MM.1S (cell line): ENCODE measurements around the gene KCTD2.
A peak's percentile ranks its signal among the peaks of the same experiment; 100 is the strongest.

Experiments used
- DNase-seq: peaks from one replicate; pipeline ENCODE4 v3.0.0-alpha.2; 2015
- H2AFZ ChIP-seq: fragments of 300-600 bp; sonication (generic); 2 replicates; pipeline ENCODE4 v1.6.0; 2016; ENCODE audit warnings: antibody characterized with exemption, low read length
- H3F3A ChIP-seq: fragments of 300-600 bp; sonication (generic); 2 replicates; pipeline ENCODE4 v1.6.1; 2016; ENCODE audit warnings: mild to moderate bottlenecking, antibody characterized with exemption, low read length, moderate library complexity, mixed read lengths; ENCODE audit not compliant: insufficient read depth
- H3K27ac ChIP-seq: fragments of 300-600 bp; sonication (generic); 2 replicates; pipeline ENCODE4 v1.5.1; 2016; ENCODE audit warnings: mild to moderate bottlenecking, low read length
- H3K27me3 ChIP-seq: fragments of 300-600 bp; sonication (generic); replicated peaks from 2 replicates; pipeline ENCODE4 v1.6.0; 2016; ENCODE audit warnings: low read length; ENCODE audit not compliant: insufficient read depth
- H3K36me3 ChIP-seq: fragments of 300-600 bp; sonication (generic); replicated peaks from 2 replicates; pipeline ENCODE4 v1.6.1; 2016; ENCODE audit warnings: mild to moderate bottlenecking, low read length, mixed read lengths; ENCODE audit not compliant: insufficient read depth
- H3K4me1 ChIP-seq: fragments of 300-600 bp; sonication (generic); 2 replicates; pipeline ENCODE4 v1.6.1; 2016; ENCODE audit warnings: low read length, mixed read lengths
- H3K4me2 ChIP-seq: fragments of 300-600 bp; sonication (generic); 2 replicates; pipeline ENCODE4 v1.6.0; 2016; ENCODE audit warnings: low read depth, low read length
- H3K4me3 ChIP-seq: fragments of 300-600 bp; sonication (generic); 2 replicates; pipeline ENCODE4 v1.5.1; 2016; ENCODE audit warnings: low read length, mixed read lengths
- H3K79me2 ChIP-seq: fragments of 300-600 bp; sonication (generic); 2 replicates; pipeline ENCODE4 v1.6.1; 2016; ENCODE audit warnings: mixed run types, low read length, mixed read lengths
- H3K9ac ChIP-seq: fragments of 300-600 bp; sonication (generic); 2 replicates; pipeline ENCODE4 v1.6.1; 2016; ENCODE audit warnings: low read length, mixed read lengths
- H3K9me2 ChIP-seq: fragments of 300-600 bp; sonication (generic); replicated peaks from 2 replicates; pipeline ENCODE4 v1.6.1; 2016; ENCODE audit warnings: mild to moderate bottlenecking, low read length, mixed read lengths; ENCODE audit not compliant: insufficient read depth
- H3K9me3 ChIP-seq: fragments of 300-600 bp; sonication (generic); replicated peaks from 2 replicates; pipeline ENCODE4 v1.6.1; 2016; ENCODE audit warnings: mild to moderate bottlenecking, low read length, mixed read lengths; ENCODE audit not compliant: insufficient read depth
- H4K20me1 ChIP-seq: fragments of 300-600 bp; sonication (generic); 2 replicates; pipeline ENCODE4 v1.6.1; 2016; ENCODE audit warnings: mild to moderate bottlenecking, low read length, moderate library complexity, mixed read lengths; ENCODE audit not compliant: insufficient read depth
- CTCF ChIP-seq: fragments of 300-600 bp; sonication (generic); IDR thresholded peaks from 2 replicates; pipeline ENCODE4 v1.5.1; 2016; ENCODE audit warnings: antibody characterized with exemption, low read length, mixed read lengths
- EZH2 ChIP-seq: fragments of 300-600 bp; sonication (generic); optimal IDR thresholded peaks from 2 replicates; pipeline ENCODE3; 2017; ENCODE audit warnings: low read depth, mild to moderate bottlenecking, antibody characterized with exemption, low read length, mixed read lengths
- EZH2phosphoT487 ChIP-seq: fragments of 300-600 bp; sonication (generic); IDR thresholded peaks from 2 replicates; pipeline ENCODE4 v1.6.1; 2018; ENCODE audit warnings: antibody characterized with exemption, low read length

Gene KCTD2

GRCh38 chr17:75084039-75084660 lies 37.1 kb downstream of the KCTD2 start:
- no peaks in the 10 kb centered on the region for H3K36me3 ChIP-seq
- no peaks in the 10 kb centered on the region for H3K79me2 ChIP-seq
- H3K4me3 ChIP-seq, result no peak overlapping the region
- peaks cover 5% of the 10 kb centered on the region; the same call in 1 of the 2 replicates for H3K4me1 ChIP-seq
- TF ChIP-seq EZH2, result no peak
- no peak for TF ChIP-seq EZH2phosphoT487
- TF ChIP-seq CTCF, result no peak
- no peak overlapping the region for H3K4me2 ChIP-seq
- H3F3A ChIP-seq, result no peaks in the 10 kb centered on the region; the same call in 1 of the 2 replicates
- H3K9ac ChIP-seq, result no peak overlapping the region
- no peaks in the 10 kb centered on the region for H3K9me2 ChIP-seq
- H3K27ac ChIP-seq, result no peak overlapping the region
- no peaks in the 10 kb centered on the region for H4K20me1 ChIP-seq
- H3K9me3 ChIP-seq, result no peaks in the 10 kb centered on the region
- peak overlapping the region; percentile 48; the same call in 1 of the 2 replicates for H2AFZ ChIP-seq
- DNase-seq, result peak; percentile 55
- no peaks in the 10 kb centered on the region for H3K27me3 ChIP-seq

DNA sequence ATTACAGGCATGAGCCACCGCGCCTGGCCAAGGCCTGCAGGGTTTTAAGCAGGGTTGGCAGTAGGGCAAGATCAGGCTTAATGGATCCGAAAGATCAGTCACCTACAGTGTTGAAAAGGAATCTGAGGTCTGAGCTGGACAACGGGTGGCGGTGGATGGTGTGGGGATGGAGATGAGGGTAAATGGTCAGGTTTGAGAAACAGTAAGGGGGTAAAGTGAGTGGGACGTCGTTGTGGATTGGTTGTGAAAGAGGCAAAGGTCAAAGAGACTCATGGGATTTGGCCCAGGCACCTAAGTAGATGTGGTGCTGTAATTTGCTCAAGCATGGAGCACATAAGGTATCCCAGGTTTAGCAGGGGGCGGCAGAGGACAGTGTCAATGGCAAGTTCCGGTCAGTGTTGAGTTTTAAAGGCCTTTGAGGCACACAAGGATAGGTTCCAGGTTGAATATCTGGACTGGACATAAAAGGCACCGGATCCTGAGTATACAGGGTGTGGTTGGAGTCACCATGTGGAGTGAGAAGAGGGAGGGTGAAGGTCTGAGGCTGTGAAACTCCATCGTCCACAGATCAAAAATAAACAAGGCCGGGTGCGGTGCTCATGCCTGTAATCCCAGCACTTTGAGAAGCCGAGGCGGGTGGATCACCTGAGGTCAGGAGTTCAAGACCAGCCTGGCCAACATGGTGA lies 39.6 kb downstream of the KCTD2 start:
- H3K27ac ChIP-seq, result no peak overlapping the region

GRCh38 chr17:75087182-75087557 lies 40.1 kb downstream of the KCTD2 start:
- Histone ChIP-seq H3K4me1 (peaks cover 5% of the 10 kb centered on the region; the same call in 1 of the 2 replicates), H3K4me3 (no peak overlapping the region)

More for the DNA sequence above, 39.6 kb downstream of the KCTD2 start:
- H2AFZ ChIP-seq, result no peak overlapping the region
- no peak overlapping the region for H3K4me3 ChIP-seq
- DNase-seq, result no peak
- no peaks in the 10 kb centered on the region for H3K9me2 ChIP-seq
- no peaks in the 10 kb centered on the region for H3K79me2 ChIP-seq
- H4K20me1 ChIP-seq, result no peaks in the 10 kb centered on the region
- H3K36me3 ChIP-seq, result no peaks in the 10 kb centered on the region
- H3K4me2 ChIP-seq, result no peak overlapping the region
- no peak for TF ChIP-seq EZH2phosphoT487
- no peak for TF ChIP-seq CTCF
- TF ChIP-seq EZH2, result no peak
- H3K9ac ChIP-seq, result no peak overlapping the region
- no peaks in the 10 kb centered on the region for H3K27me3 ChIP-seq
- no peaks in the 10 kb centered on the region; the same call in 1 of the 2 replicates for H3F3A ChIP-seq
- peaks cover 5% of the 10 kb centered on the region; the same call in 1 of the 2 replicates for H3K4me1 ChIP-seq
- no peaks in the 10 kb centered on the region for H3K9me3 ChIP-seq

More at GRCh38 chr17:75087182-75087557, 40.1 kb downstream of the KCTD2 start:
- H3K4me2 ChIP-seq, result peak overlapping the region; percentile 24; the same call in 1 of the 2 replicates
- DNase-seq, result no peak
- no peaks in the 10 kb centered on the region for H3K9me3 ChIP-seq
- H3K9me2 ChIP-seq, result no peaks in the 10 kb centered on the region
- TF ChIP-seq CTCF (no peak), EZH2phosphoT487 (no peak), EZH2 (no peak)
- H3K9ac ChIP-seq, result no peak overlapping the region
- H3K27me3 ChIP-seq, result no peaks in the 10 kb centered on the region
- H4K20me1 ChIP-seq, result no peaks in the 10 kb centered on the region
- H3K36me3 ChIP-seq, result no peaks in the 10 kb centered on the region
- no peaks in the 10 kb centered on the region; the same call in 1 of the 2 replicates for H3F3A ChIP-seq
- H3K27ac ChIP-seq, result no peak overlapping the region
- no peaks in the 10 kb centered on the region for H3K79me2 ChIP-seq
- peak overlapping the region; percentile 35; the same call in 1 of the 2 replicates for H2AFZ ChIP-seq
